K562 (cell line): ENCODE data around the gene GMPR. TPM values are rescaled to one million over a fixed set of nuclear protein-coding genes. Genes with fewer than 3 reads are reported as not detected.

Source experiments
- ATAC-seq: fragments of 200-7000 bp; cut with Tn5 transposase; 3 replicates; pipeline ENCODE4 v1.9.1; 2020; ENCODE audit warnings: moderate library complexity
- BruUV-seq: library from RNA; stranded (reverse); fragments of 400-500 nt; replicated peaks from 2 replicates; lab custom pipeline; 2021; lab: Mats Ljungman, UMichigan
- CTCF ChIA-PET: fragments of 300-600 bp; formaldehyde crosslinking; extraction: SDS; loops from one replicate; lab custom pipeline; 2021; ENCODE audit warnings: low intra/inter-chr PET ratio; lab: Yijun Ruan, JAX
- POLR2A ChIA-PET: fragments of 300-600, 350-650 bp; sonication (Branson Sonifier 250); formaldehyde crosslinking; extraction: SDS; loops from one replicate; lab custom pipeline; 2021; ENCODE audit warnings: antibody characterized with exemption, inconsistent platforms; lab: Yijun Ruan, JAX
- DNase-seq, 4 experiments: peaks; one replicate each; pipeline versions ENCODE4 v3.0.0 to v3.0.0-alpha.2; 2011 to 2018; ENCODE audit warnings: low spot score in 3 of 4, mixed read lengths in 3 of 4; ENCODE audit errors: extremely low read depth in 1 of 4
- FAIRE-seq: peaks from 2 replicates; lab custom pipeline; 2011; peaks lifted over from hg19 to GRCh38; lab: Jason Lieb, UNC
- H2AFZ ChIP-seq: 2 replicates; pipeline ENCODE4 v1.6.0; 2011; ENCODE audit warnings: low read depth, low read length, control low read depth, inconsistent platforms
- H3K27ac ChIP-seq: fragments of 200-600 bp; 3 replicates; pipeline ENCODE4 v1.8.0; 2011; ENCODE audit warnings: low read depth, mild to moderate bottlenecking, control low read depth, inconsistent platforms, low read length, moderate library complexity, mixed read lengths; ENCODE audit errors: extremely low read depth
- H3K27me3 ChIP-seq, 2 experiments: fragments of 300-600 bp in 1 of 2; 2 replicates in 1 of 2; 3 replicates in 1 of 2; pipeline versions ENCODE4 v1.6.0 to v1.8.0; 2011; ENCODE audit warnings: inconsistent platforms in 2 of 2, low read length in 2 of 2, mild to moderate bottlenecking in 1 of 2, mixed read lengths in 1 of 2, moderate library complexity in 1 of 2; ENCODE audit not compliant: control insufficient read depth in 2 of 2, insufficient read depth in 2 of 2
- H3K36me3 ChIP-seq: fragments of 300-600 bp; 3 replicates; pipeline ENCODE4 v1.8.0; 2011; ENCODE audit warnings: mild to moderate bottlenecking, low read length, inconsistent platforms; ENCODE audit not compliant: control insufficient read depth, insufficient read depth
- H3K4me1 ChIP-seq, 2 experiments: fragments of 200-600 bp in 1 of 2; replicated peaks in 1 of 2; 2 replicates in 1 of 2; 3 replicates in 1 of 2; pipeline versions ENCODE4 v1.5.1 to v1.8.0; 2011; ENCODE audit warnings: inconsistent platforms in 2 of 2, low read length in 2 of 2, mild to moderate bottlenecking in 1 of 2, mixed read lengths in 1 of 2, moderate library complexity in 1 of 2; ENCODE audit not compliant: control insufficient read depth in 2 of 2, insufficient read depth in 2 of 2
- H3K4me2 ChIP-seq: 2 replicates; pipeline ENCODE4 v1.6.1; 2011; ENCODE audit warnings: low read length, control low read depth, inconsistent platforms, mixed read lengths; ENCODE audit not compliant: insufficient read depth
- H3K4me3 ChIP-seq: fragments of 200-600 bp; sonication (generic), shearing (Covaris generic); 2 replicates; pipeline ENCODE4 v1.5.1; 2016; ENCODE audit warnings: control low read depth, inconsistent platforms
- H3K79me2 ChIP-seq: fragments of 200-600 bp; 3 replicates; pipeline ENCODE4 v1.8.0; 2011; ENCODE audit warnings: low read length, inconsistent platforms; ENCODE audit not compliant: control insufficient read depth, insufficient read depth
- H3K9ac ChIP-seq, 2 experiments: 2 replicates each; pipeline versions ENCODE4 v1.6.0 to v1.6.1; 2011; ENCODE audit warnings: low read depth in 2 of 2, low read length in 2 of 2, control low read depth in 1 of 2, inconsistent platforms in 1 of 2, mild to moderate bottlenecking in 1 of 2, mixed read lengths in 1 of 2; ENCODE audit not compliant: insufficient read depth in 1 of 2
- H3K9me1 ChIP-seq: one replicate; pipeline ENCODE4 v1.6.0; 2011; ENCODE audit warnings: inconsistent platforms, mild to moderate bottlenecking, low read length, moderate library complexity; ENCODE audit not compliant: control insufficient read depth, insufficient read depth
- H3K9me3 ChIP-seq: replicated peaks from 2 replicates; pipeline ENCODE4 v1.5.1; 2011; ENCODE audit warnings: low read depth, low read length, inconsistent platforms; ENCODE audit not compliant: control insufficient read depth, insufficient read depth
- H4K20me1 ChIP-seq: replicated peaks from 2 replicates; pipeline ENCODE4 v1.6.1; 2011; ENCODE audit warnings: low read length, inconsistent platforms, mixed read lengths; ENCODE audit not compliant: control insufficient read depth, insufficient read depth
- COPS2 ChIP-seq: fragments of 450-650 bp; conservative IDR thresholded peaks from 2 replicates; pipeline ENCODE4 v1.6.1; 2016; ENCODE audit warnings: mild to moderate bottlenecking, moderate library complexity
- HDAC1 ChIP-seq, 2 experiments: fragments of 450-650 bp; IDR thresholded peaks; 2 replicates each; pipeline ENCODE4 v1.6.1; 2016 to 2017; ENCODE audit warnings: inconsistent platforms in 1 of 2, mild to moderate bottlenecking in 1 of 2, moderate library complexity in 1 of 2
- KHSRP ChIP-seq: fragments of 450-650 bp; IDR thresholded peaks from 2 replicates; pipeline ENCODE4 v1.6.1; 2017
- TEAD2 ChIP-seq: fragments of 450-650 bp; IDR thresholded peaks from 2 replicates; pipeline ENCODE4 v1.6.1; 2016; ENCODE audit warnings: missing genetic modification characterization, control low read depth, missing compliant biosample characterization
- ZNF121 ChIP-seq: sonication (generic); formaldehyde crosslinking; conservative IDR thresholded peaks from 2 replicates; pipeline ENCODE4 v1.8.0; 2022; ENCODE audit warnings: missing genetic modification reagents
- ZNF431 ChIP-seq: sonication (generic); formaldehyde crosslinking; IDR thresholded peaks from 2 replicates; pipeline ENCODE4 v1.8.0; 2022; ENCODE audit warnings: mild to moderate bottlenecking, missing genetic modification reagents
- WGBS: fragments of 100-300 bp; shearing (Covaris generic); methylation state at CpG from one replicate; pipeline ENCODE4 v1.1.6; 2016; ENCODE audit warnings: low coverage, mixed read lengths; ENCODE audit not compliant: insufficient coverage; ENCODE audit errors: missing lambda C conversion rate; 5-methylcytosine and 5-hydroxymethylcytosine counted together
- in situ Hi-C: fragments of 300-500 bp; cut with MboI; formaldehyde crosslinking; loops from 4 replicates; pipeline ENCODE4 v1.15.0; 2018; ENCODE audit warnings: inconsistent platforms, mixed read lengths
- intact Hi-C: fragments of 100-400 bp; cut with micrococcal nuclease; formaldehyde crosslinking; loops from 2 replicates; pipeline ENCODE4 v1.14.2; 2022
- polyA plus RNA-seq, 8 experiments: library from polyadenylated mRNA; depleted of rRNA in 4 of 8; stranded (reverse) in 5 of 8; unstranded in 3 of 8; fragments of >200 nt; fragmentation: Nextera tagmentation in 2 of 8; fragmentation: Illumina TruSeq in 1 of 8; extraction: Ambion mirVana in 2 of 8; extraction: Trizol in 1 of 8; gene quantifications; 2 replicates each; pipeline versions ENCODE4 v1.2.1 to v1.2.3, GENCODE V29; 2011 to 2014; ENCODE audit warnings: inconsistent platforms in 1 of 8, missing spikeins in 1 of 8
- total RNA-seq, 7 experiments: library from RNA; depleted of rRNA in 6 of 7; stranded (reverse); fragments of >200 nt in 6 of 7; fragmentation: Illumina TruSeq in 2 of 7; extraction: Trizol in 2 of 7; gene quantifications; 2 replicates each; pipeline versions ENCODE4 v1.2.1 to v1.2.3, GENCODE V29; 2011 to 2021; ENCODE audit warnings: low replicate concordance in 1 of 7
- TF ChIP-seq, protein P1 (sequence below): fragments of 450-650 bp; IDR thresholded peaks from 2 replicates; pipeline ENCODE4 v1.6.1; 2016; ENCODE audit warnings: low read depth, mild to moderate bottlenecking, moderate library complexity
- TF ChIP-seq, protein P2 (sequence below): IDR thresholded peaks from 3 replicates; pipeline ENCODE4 v1.6.1; 2011; ENCODE audit warnings: borderline replicate concordance, mild to moderate bottlenecking; ENCODE audit not compliant: insufficient read length, insufficient read depth

Gene GMPR
- total and polyA plus RNA-seq, 9 of the 15 experiments (the other 6 are each of a cell fraction or from before 2014, with no cell fraction given), result 34.6 to 83.7 (median 49.8) TPM

DNA sequence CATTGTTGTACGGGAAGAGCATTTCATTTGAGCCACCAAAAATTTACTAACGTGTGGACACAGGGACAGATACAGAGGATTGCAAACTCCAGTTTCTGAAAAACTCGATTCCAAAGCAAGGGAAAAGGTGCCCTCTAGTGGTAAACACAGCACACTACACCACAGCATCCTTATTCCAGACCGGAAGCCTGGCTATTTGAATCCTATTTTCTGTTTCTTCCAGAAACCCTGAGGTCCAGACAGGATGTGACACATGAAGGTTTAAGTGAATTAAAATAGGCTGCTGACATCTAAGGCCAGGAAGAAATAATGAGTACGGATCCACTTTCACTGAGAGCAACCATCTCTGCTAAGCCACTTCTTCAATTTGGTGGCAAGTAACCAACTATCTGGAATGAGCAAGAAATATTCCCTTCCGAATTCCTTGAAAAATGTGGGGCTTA, 31.8 kb upstream of the GMPR start (continued):
- TF ChIP-seq, protein P1, sequence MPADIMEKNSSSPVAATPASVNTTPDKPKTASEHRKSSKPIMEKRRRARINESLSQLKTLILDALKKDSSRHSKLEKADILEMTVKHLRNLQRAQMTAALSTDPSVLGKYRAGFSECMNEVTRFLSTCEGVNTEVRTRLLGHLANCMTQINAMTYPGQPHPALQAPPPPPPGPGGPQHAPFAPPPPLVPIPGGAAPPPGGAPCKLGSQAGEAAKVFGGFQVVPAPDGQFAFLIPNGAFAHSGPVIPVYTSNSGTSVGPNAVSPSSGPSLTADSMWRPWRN, result no peak
- TF ChIP-seq TEAD2 (tag), result no peak
- no peak for TF ChIP-seq COPS2
- TF ChIP-seq, protein P2, sequence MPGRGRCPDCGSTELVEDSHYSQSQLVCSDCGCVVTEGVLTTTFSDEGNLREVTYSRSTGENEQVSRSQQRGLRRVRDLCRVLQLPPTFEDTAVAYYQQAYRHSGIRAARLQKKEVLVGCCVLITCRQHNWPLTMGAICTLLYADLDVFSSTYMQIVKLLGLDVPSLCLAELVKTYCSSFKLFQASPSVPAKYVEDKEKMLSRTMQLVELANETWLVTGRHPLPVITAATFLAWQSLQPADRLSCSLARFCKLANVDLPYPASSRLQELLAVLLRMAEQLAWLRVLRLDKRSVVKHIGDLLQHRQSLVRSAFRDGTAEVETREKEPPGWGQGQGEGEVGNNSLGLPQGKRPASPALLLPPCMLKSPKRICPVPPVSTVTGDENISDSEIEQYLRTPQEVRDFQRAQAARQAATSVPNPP, result no peak
- TF ChIP-seq ZNF431, result no peak
- no peak for TF ChIP-seq HDAC1 (IDR thresholded peaks at IDR 0.05)

DNA sequence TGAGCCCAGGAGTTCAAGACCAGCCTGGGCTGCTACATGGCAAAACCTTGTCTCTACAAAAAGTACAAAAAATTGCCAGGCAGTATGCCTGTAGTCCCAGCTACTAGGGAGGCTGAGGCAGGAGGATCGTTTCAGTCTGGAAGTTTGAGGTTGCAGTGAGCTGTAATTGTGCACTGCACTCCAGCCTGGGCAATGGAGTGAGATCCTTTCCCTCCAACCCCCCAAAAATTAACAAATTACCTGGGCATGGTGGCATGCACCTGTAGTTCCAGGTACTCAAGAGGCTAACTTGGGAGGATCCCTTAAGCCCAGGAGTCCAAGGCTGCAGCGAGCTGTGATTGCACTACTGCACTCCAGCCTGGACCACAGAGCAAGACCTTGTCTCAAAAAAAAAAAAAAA, 29.4 kb upstream of the GMPR start:
- in situ Hi-C loops, result no loop called here
- peaks cover 12 to 17% of the 10 kb centered on the region in 2 experiments; a peak in 4 of 5 replicates for H3K4me1 ChIP-seq
- H3K9ac ChIP-seq, result no peak overlapping the region; a peak in 1 of 4 replicates
- no peaks in the 10 kb centered on the region for H4K20me1 ChIP-seq
- no peak for TF ChIP-seq KHSRP
- peak; percentile 82 for TF ChIP-seq ZNF121 (CRISPR knock-in tag)
- no peak for FAIRE-seq
- DNase-seq, result no peak
- no peaks in the 10 kb centered on the region for H3K36me3 ChIP-seq
- H2AFZ ChIP-seq, result no peak overlapping the region
- no peak overlapping the region for H3K4me2 ChIP-seq
- H3K4me3 ChIP-seq, result no peak overlapping the region
- no peaks in the 10 kb centered on the region for H3K9me1 ChIP-seq
- no peak overlapping the region for H3K27ac ChIP-seq
- no TSS peak for BruUV-seq
- intact Hi-C loops, result loop anchor here (10.0 kb wide), 1 partner anchor 954 kb away; no protein-coding TSS in a partner anchor
- no peaks in the 10 kb centered on the region for H3K9me3 ChIP-seq
- H3K79me2 ChIP-seq, result no peaks in the 10 kb centered on the region
- POLR2A ChIA-PET, result interaction anchor here (3.2 kb wide), 1 partner anchor 58 kb away, joined by 13 read pairs; no protein-coding TSS in a partner anchor
- CTCF ChIA-PET, result interaction anchor here (0.8 kb wide), 1 partner anchor 518 kb away, joined by 3 read pairs; no protein-coding TSS in a partner anchor
- H3K27me3 ChIP-seq, result no peaks in the 10 kb centered on the region
- no peak for ATAC-seq
- 53% methylated on average over 2 of the region's 2 CpGs for WGBS
